ENCODE results near the gene LBP.
"Not testable (repeated sequence)": the region's sequence is repeated elsewhere in the genome, so short reads cannot be mapped to it uniquely, and the experiment has no call there.

The LBP gene

GRCh38 chr20:38402089-38402488, 55.8 kb downstream of the LBP start:
- no peak for DNase-seq

- DNase-seq: peak; percentile 49
Observed at GRCh38 chr20:38402816-38403215, 56.5 kb downstream of the LBP start.

GRCh38 chr20:38404016-38404415, 57.7 kb downstream of the LBP start:
- DNase-seq: no peak

GRCh38 chr20:38405132-38405531, 58.9 kb downstream of the LBP start:
- DNase-seq: no peak

- no peak for DNase-seq
Observed at GRCh38 chr20:38406476-38406875, 60.2 kb downstream of the LBP start.

GRCh38 chr20:38407321-38407720, 61.0 kb downstream of the LBP start:
- no peak for DNase-seq

GRCh38 chr20:38407822-38408221, 61.5 kb downstream of the LBP start:
- DNase-seq: not testable (repeated sequence)

- no peak for DNase-seq
Observed at GRCh38 chr20:38412877-38413577, 66.7 kb downstream of the LBP start.

- no peak for DNase-seq
Observed at GRCh38 chr20:38414769-38415450, 68.6 kb downstream of the LBP start.

- DNase-seq: no peak
Observed at GRCh38 chr20:38418509-38419204, 72.4 kb downstream of the LBP start.

- no peak for DNase-seq
Observed at GRCh38 chr20:38420388-38421085, 74.3 kb downstream of the LBP start.

GRCh38 chr20:38421915-38422314, 75.6 kb downstream of the LBP start:
- DNase-seq: no peak

GRCh38 chr20:38423541-38423940, 77.3 kb downstream of the LBP start:
- DNase-seq: no peak

GRCh38 chr20:38424401-38424800, 78.1 kb downstream of the LBP start:
- DNase-seq: no peak

- DNase-seq: peak; percentile 92
Observed at GRCh38 chr20:38426006-38426897, 80.0 kb downstream of the LBP start.

Measured in MV-4-11 (cell line).